ENCODE results near the gene GRSF1. TPM values are rescaled to one million over a fixed set of nuclear protein-coding genes. Genes with fewer than 3 reads are reported as not detected.
A peak's percentile ranks its signal among the peaks of the same experiment; 100 is the strongest.

Gene GRSF1
- total RNA-seq, 1 experiment from 2014 or later = 108 TPM

- Histone ChIP-seq H3K4me1 (ENCODE audit: insufficient read depth, low read length) (no peaks in the 10 kb centered on the region), H3K4ac (ENCODE audit: low read depth, low read length) (no peak overlapping the region), H3K27ac (ENCODE audit: insufficient read length, low read depth, low read length) (no peak overlapping the region), H3K18ac (ENCODE audit: insufficient read length, low read depth, low read length) (no peak overlapping the region), H2AFZ (ENCODE audit: low read length) (no peak overlapping the region), H3K9ac (ENCODE audit: extremely low read depth, insufficient read length, low read length) (no peak overlapping the region), H2BK12ac (ENCODE audit: insufficient read length, low read depth, low read length) (no peak overlapping the region), H3K79me1 (ENCODE audit: insufficient read depth, low read depth, low read length, poor library complexity, severe bottlenecking) (no peaks in the 10 kb centered on the region), H2BK5ac (ENCODE audit: insufficient read length, low read length) (no peak overlapping the region), H4K8ac (replicated peaks; ENCODE audit: insufficient read length, low read depth, low read length) (no peak overlapping the region), H2AK5ac (ENCODE audit: insufficient read length, low read length) (no peak overlapping the region), H3K56ac (ENCODE audit: insufficient read length, low read depth, low read length) (no peak overlapping the region), H3T11ph (ENCODE audit: low read length) (no peak overlapping the region), H2BK20ac (ENCODE audit: low read depth, low read length, poor library complexity, severe bottlenecking) (no peak overlapping the region), H3K14ac (ENCODE audit: insufficient read depth, low read length) (no peak overlapping the region), H4K5ac (ENCODE audit: insufficient read length, low read depth, low read length) (no peak overlapping the region), H3K79me2 (ENCODE audit: insufficient read depth, low read length) (no peaks in the 10 kb centered on the region), H3K27me3 (ENCODE audit: insufficient read depth, low read length) (no peaks in the 10 kb centered on the region), H3K9me3 (ENCODE audit: control insufficient read depth, low read depth, low read length) (no peaks in the 10 kb centered on the region), H2BK15ac (ENCODE audit: low read depth, low read length) (no peak overlapping the region), H3K23ac (ENCODE audit: insufficient read length, low read depth, low read length) (no peak overlapping the region), H3K23me2 (ENCODE audit: insufficient read length, low read depth, low read length, poor library complexity, severe bottlenecking) (no peaks in the 10 kb centered on the region), H2BK120ac (ENCODE audit: low read depth, low read length, poor library complexity, severe bottlenecking) (no peak overlapping the region), H4K91ac (ENCODE audit: insufficient read length, low read depth, low read length) (no peak overlapping the region), H4K20me1 (ENCODE audit: control insufficient read depth, insufficient read depth, insufficient read length) (no peaks in the 10 kb centered on the region), H3K4me2 (ENCODE audit: insufficient read depth, insufficient read length, low read length) (no peak overlapping the region)
- H3K36me3 Mint-ChIP-seq (ENCODE audit: insufficient read depth in 1 of 3, low read depth in 3 of 3) = peaks cover 1 to 28% (median 28%) of the 10 kb centered on the region in 3 experiments; a peak in 6 of 7 replicates
- H3K27ac Mint-ChIP-seq = 0 out of 7 replicates have a peak overlapping the region, but pooled peaks of 1 of the 3 experiments have one; percentile 2
- no CpG with 5 or more reads among the region's 6 CpGs for WGBS (ENCODE audit: extremely low coverage, insufficient read length, low lambda C conversion rate)
- no peaks in the 10 kb centered on the region for H3K4me1 Mint-ChIP-seq
- H3K9me3 Mint-ChIP-seq = no peaks in the 10 kb centered on the region
- no peaks in the 10 kb centered on the region; the same call in 1 of the 2 replicates for H3K27me3 Mint-ChIP-seq (ENCODE audit: low read depth)
- no peak for DNase-seq
- no peak for TF ChIP-seq CTCF (conservative IDR thresholded peaks at IDR 0.05)
- H3K4me3 Mint-ChIP-seq = no peak overlapping the region
Measured at GRCh38 chr4:70793626-70794025, 46.1 kb downstream of the GRSF1 start.
